22Rv1 (cell line): ENCODE data around the gene LSS.

ENCODE experiments used
- CTCF ChIP-seq: fragments of 450-650 bp; IDR thresholded peaks from 2 replicates; pipeline ENCODE4 v1.5.1; 2017; ENCODE audit warnings: mild to moderate bottlenecking
- ZFX ChIP-seq: fragments of 450-650 bp; IDR thresholded peaks from 2 replicates; pipeline ENCODE4 v1.6.1; 2017; ENCODE audit warnings: antibody characterized with exemption, borderline replicate concordance

DNA sequence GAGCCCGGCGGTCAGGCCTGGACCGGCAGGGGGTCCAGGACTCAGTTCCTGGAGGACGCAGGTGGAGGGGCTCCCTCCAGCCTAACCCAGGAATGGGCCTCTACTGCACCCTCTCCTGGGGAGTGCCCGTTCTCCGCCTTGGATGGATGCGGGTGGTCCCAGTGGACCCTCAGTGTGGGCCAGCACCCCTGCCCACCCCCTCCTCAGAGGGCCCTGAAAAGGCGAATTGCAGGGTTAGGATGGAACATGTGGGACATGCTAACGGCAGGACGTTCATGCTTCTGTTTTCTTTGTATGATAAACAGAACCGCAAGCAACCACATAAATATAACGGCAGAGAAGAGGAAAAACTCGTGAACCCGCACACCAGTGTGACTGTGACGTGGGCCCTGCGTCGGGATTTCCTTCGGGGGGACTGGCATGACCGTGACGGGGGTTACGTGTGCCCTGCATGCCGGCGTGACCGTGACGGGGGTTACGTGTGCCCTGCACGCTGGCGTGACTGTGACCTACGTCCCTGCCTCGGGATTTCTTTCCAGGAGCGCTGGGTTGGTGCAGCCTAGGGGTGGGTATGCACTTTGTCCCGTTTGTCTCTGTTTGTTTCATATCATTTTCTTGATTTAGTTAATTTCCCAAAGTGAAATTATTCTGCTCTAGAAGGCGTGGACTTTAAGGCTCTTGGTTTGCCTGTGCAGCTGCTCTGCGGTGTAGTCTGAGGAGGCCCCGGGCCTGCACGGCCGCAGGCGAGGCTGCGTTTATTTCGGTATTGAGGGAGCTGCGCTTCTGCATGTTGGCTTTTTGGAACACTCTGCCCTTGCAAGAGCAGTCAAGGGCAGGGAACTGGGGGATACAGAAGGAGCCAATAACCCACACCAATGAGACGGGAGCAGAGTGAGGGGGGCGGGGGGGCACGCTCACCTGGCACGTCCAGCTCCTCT, 76.3 kb downstream of the LSS start:
- TF ChIP-seq CTCF (no peak), ZFX (no peak)
